ENCODE results near the gene ARID1B.

The ARID1B gene

DNA sequence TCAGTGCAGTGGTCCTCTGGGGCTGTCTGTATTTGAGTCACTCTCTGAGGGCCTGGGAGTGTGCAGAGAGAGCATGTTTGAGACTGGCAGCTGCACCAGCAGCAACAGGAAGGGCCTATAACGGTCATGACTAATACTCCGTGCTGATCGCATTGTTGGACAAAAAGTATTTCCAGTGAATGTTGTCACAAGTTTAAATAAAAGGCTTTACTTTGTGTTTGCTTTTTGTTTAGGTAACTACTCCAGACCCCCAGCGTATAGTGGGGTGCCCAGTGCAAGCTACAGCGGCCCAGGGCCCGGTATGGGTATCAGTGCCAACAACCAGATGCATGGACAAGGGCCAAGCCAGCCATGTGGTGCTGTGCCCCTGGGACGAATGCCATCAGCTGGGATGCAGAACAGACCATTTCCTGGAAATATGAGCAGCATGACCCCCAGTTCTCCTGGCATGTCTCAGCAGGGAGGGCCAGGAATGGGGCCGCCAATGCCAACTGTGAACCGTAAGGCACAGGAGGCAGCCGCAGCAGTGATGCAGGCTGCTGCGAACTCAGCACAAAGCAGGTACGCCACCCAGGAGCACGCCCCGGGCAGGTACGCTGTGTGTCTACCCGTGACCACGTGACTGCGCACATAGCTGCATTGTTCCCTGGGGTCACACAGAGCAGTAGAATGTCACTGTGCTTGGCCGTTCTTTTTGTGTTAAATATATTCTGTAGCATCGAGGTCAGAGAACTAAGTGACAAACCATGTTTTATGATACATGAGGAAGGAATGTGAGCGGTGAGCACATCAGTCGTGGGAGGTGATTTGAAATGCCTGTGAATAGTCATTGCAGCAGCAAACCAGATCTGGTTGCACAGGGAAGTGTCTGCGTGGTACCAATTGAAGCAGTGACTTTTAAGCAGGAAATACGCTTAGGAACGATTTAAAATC, 371.5 kb downstream of the ARID1B start:
- H3K79me2 ChIP-seq (ENCODE audit: insufficient read depth, low read length) = no peaks in the 10 kb centered on the region
- no peak for DNase-seq
- no peaks in the 10 kb centered on the region for H3K4me1 ChIP-seq (ENCODE audit: insufficient read depth, low read length)
- no peak overlapping the region for H3K4me3 ChIP-seq (ENCODE audit: low read depth in 1 of 2, low read length in 2 of 2)
- H3K27ac ChIP-seq (ENCODE audit: low read length) = no peak overlapping the region
- no peaks in the 10 kb centered on the region for H3K9me3 ChIP-seq (ENCODE audit: insufficient read depth, low read length, severe bottlenecking)
- ATAC-seq (ENCODE audit: insufficient read depth, low read depth) = no peak
- H2AFZ ChIP-seq (ENCODE audit: low read depth, low read length) = no peak overlapping the region
- H4K20me1 ChIP-seq (ENCODE audit: insufficient read depth, low read length) = peaks cover 18% of the 10 kb centered on the region; the same call in 1 of the 2 replicates
- no peak for TF ChIP-seq EZH2 (IDR thresholded peaks at IDR 0.05; ENCODE audit: borderline replicate concordance, low read depth, low read length, severe bottlenecking)
- TF ChIP-seq, protein P1, sequence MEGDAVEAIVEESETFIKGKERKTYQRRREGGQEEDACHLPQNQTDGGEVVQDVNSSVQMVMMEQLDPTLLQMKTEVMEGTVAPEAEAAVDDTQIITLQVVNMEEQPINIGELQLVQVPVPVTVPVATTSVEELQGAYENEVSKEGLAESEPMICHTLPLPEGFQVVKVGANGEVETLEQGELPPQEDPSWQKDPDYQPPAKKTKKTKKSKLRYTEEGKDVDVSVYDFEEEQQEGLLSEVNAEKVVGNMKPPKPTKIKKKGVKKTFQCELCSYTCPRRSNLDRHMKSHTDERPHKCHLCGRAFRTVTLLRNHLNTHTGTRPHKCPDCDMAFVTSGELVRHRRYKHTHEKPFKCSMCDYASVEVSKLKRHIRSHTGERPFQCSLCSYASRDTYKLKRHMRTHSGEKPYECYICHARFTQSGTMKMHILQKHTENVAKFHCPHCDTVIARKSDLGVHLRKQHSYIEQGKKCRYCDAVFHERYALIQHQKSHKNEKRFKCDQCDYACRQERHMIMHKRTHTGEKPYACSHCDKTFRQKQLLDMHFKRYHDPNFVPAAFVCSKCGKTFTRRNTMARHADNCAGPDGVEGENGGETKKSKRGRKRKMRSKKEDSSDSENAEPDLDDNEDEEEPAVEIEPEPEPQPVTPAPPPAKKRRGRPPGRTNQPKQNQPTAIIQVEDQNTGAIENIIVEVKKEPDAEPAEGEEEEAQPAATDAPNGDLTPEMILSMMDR (IDR thresholded peaks at IDR 0.05; ENCODE audit: borderline replicate concordance, extremely low read depth, low read length, poor library complexity, severe bottlenecking) = no peak
- H3K27me3 ChIP-seq (ENCODE audit: insufficient read depth, low read length, poor library complexity) = no peaks in the 10 kb centered on the region
- no peak overlapping the region for H3K9ac ChIP-seq (ENCODE audit: low read depth, low read length)
- peaks cover 57% of the 10 kb centered on the region for H3K36me3 ChIP-seq (ENCODE audit: insufficient read depth, low read length)
- no peak overlapping the region for H3K4me2 ChIP-seq (ENCODE audit: insufficient read depth, low read length)

DNA sequence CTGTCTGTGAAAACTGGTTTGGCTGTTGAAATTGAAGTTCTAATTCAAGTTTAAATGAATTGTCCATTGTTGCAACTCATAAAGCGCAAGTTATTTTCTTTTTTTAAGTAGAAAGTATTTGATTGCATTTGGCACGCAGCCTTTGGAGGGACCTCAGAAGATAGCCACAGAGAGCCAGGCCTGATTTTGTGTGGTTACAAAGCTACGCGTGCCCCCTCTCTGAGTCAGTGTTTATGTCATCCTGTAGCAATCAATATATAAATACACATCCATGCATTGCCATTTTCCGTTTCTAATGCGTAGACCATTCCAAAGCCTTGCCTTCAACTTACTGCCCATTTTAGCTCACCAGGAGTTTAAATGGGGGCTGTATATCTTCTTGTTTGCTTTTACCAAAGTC, 372.9 kb downstream of the ARID1B start:
- no peak for TF ChIP-seq EZH2 (IDR thresholded peaks at IDR 0.05; ENCODE audit: borderline replicate concordance, low read depth, low read length, severe bottlenecking)
- TF ChIP-seq, protein P1 (IDR thresholded peaks at IDR 0.05; ENCODE audit: borderline replicate concordance, extremely low read depth, low read length, poor library complexity, severe bottlenecking) = no peak
- ATAC-seq (ENCODE audit: insufficient read depth, low read depth) = no peak
- no peak for DNase-seq
- H2AFZ ChIP-seq (ENCODE audit: low read depth, low read length) = no peak overlapping the region
- peaks cover 14% of the 10 kb centered on the region; the same call in 1 of the 2 replicates for H4K20me1 ChIP-seq (ENCODE audit: insufficient read depth, low read length)
- H3K9me3 ChIP-seq (ENCODE audit: insufficient read depth, low read length, severe bottlenecking) = no peaks in the 10 kb centered on the region
- no peaks in the 10 kb centered on the region for H3K27me3 ChIP-seq (ENCODE audit: insufficient read depth, low read length, poor library complexity)
- H3K4me1 ChIP-seq (ENCODE audit: insufficient read depth, low read length) = no peaks in the 10 kb centered on the region
- no peak overlapping the region for H3K9ac ChIP-seq (ENCODE audit: low read depth, low read length)
- no peak overlapping the region for H3K27ac ChIP-seq (ENCODE audit: low read length)
- no peak overlapping the region for H3K4me2 ChIP-seq (ENCODE audit: insufficient read depth, low read length)
- no peaks in the 10 kb centered on the region for H3K79me2 ChIP-seq (ENCODE audit: insufficient read depth, low read length)
- H3K36me3 ChIP-seq (ENCODE audit: insufficient read depth, low read length) = peaks cover 68% of the 10 kb centered on the region
- H3K4me3 ChIP-seq (ENCODE audit: low read depth in 1 of 2, low read length in 2 of 2) = no peak overlapping the region

DNA sequence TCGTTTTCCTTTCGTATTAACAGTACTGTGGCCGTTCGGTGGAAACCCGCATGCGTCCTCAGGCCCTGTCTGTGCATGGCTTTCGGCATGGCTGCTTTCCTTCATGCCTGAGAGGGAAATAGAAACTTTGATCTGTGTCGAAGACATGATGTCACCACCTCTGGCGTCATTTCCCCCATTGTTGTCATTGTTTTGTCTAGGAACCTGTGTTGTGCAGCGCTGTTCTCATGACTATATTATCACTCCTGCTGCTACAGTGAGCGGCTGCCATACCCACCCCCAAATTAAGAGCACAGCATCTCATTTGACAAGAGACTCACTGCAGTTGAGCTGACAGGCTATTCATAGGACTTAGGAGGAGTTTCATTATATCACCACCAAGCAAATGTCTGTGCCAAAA, 373.9 kb downstream of the ARID1B start:
- Histone ChIP-seq H3K79me2 (ENCODE audit: insufficient read depth, low read length) (no peaks in the 10 kb centered on the region), H3K36me3 (ENCODE audit: insufficient read depth, low read length) (peaks cover 70% of the 10 kb centered on the region), H3K27ac (ENCODE audit: low read length) (no peak overlapping the region), H3K9me3 (ENCODE audit: insufficient read depth, low read length, severe bottlenecking) (no peaks in the 10 kb centered on the region), H3K27me3 (ENCODE audit: insufficient read depth, low read length, poor library complexity) (no peaks in the 10 kb centered on the region), H2AFZ (ENCODE audit: low read depth, low read length) (no peak overlapping the region), H3K4me1 (ENCODE audit: insufficient read depth, low read length) (no peaks in the 10 kb centered on the region), H4K20me1 (ENCODE audit: insufficient read depth, low read length) (peaks cover 9% of the 10 kb centered on the region; the same call in 1 of the 2 replicates), H3K9ac (ENCODE audit: low read depth, low read length) (no peak overlapping the region), H3K4me3 (ENCODE audit: low read depth in 1 of 2, low read length in 2 of 2) (no peak overlapping the region), H3K4me2 (ENCODE audit: insufficient read depth, low read length) (no peak overlapping the region)
- no peak for TF ChIP-seq EZH2 (IDR thresholded peaks at IDR 0.05; ENCODE audit: borderline replicate concordance, low read depth, low read length, severe bottlenecking)
- TF ChIP-seq, protein P1 (IDR thresholded peaks at IDR 0.05; ENCODE audit: borderline replicate concordance, extremely low read depth, low read length, poor library complexity, severe bottlenecking) = no peak
- DNase-seq = no peak
- no peak for ATAC-seq (ENCODE audit: insufficient read depth, low read depth)

Data from DND-41 (cell line).